ENCODE results near the gene C15orf39. TPM values are rescaled to one million over a fixed set of nuclear protein-coding genes. Genes with fewer than 3 reads are reported as not detected.

Gene C15orf39
- total RNA-seq, 1 donor = 8.1 TPM

GRCh38 chr15:75207618-75208500, 6.2 kb downstream of the C15orf39 start:
- no peak for TF ChIP-seq CTCF (IDR thresholded peaks at IDR 0.05; ENCODE audit: insufficient read depth, low read length)
- no peak for DNase-seq (ENCODE audit: low read depth)
- no peak overlapping the region for H3K4me3 ChIP-seq (ENCODE audit: low read depth, low read length)

- no peak for DNase-seq (ENCODE audit: low read depth)
- H3K4me3 ChIP-seq (ENCODE audit: low read depth, low read length) = no peak overlapping the region
- TF ChIP-seq CTCF (IDR thresholded peaks at IDR 0.05; ENCODE audit: insufficient read depth, low read length) = no peak
Measured at GRCh38 chr15:75208501-75209288, 7.0 kb downstream of the C15orf39 start.

GRCh38 chr15:75209289-75209676, 7.6 kb downstream of the C15orf39 start:
- H3K4me3 ChIP-seq (ENCODE audit: low read depth, low read length) = no peak overlapping the region
- no peak for DNase-seq (ENCODE audit: low read depth)
- no peak for TF ChIP-seq CTCF (IDR thresholded peaks at IDR 0.05; ENCODE audit: insufficient read depth, low read length)

- TF ChIP-seq CTCF (IDR thresholded peaks at IDR 0.05; ENCODE audit: insufficient read depth, low read length) = no peak
- DNase-seq (ENCODE audit: low read depth) = no peak
- no peak overlapping the region for H3K4me3 ChIP-seq (ENCODE audit: low read depth, low read length)
Measured at GRCh38 chr15:75210811-75211230, 9.1 kb downstream of the C15orf39 start.

- H3K4me3 ChIP-seq (ENCODE audit: low read depth, low read length) = no peak overlapping the region
- DNase-seq (ENCODE audit: low read depth) = no peak
- no peak for TF ChIP-seq CTCF (IDR thresholded peaks at IDR 0.05; ENCODE audit: insufficient read depth, low read length)
Measured at GRCh38 chr15:75211436-75212199, 9.9 kb downstream of the C15orf39 start.

GRCh38 chr15:75212200-75212858, 10.6 kb downstream of the C15orf39 start:
- DNase-seq (ENCODE audit: low read depth) = no peak
- no peak overlapping the region for H3K4me3 ChIP-seq (ENCODE audit: low read depth, low read length)
- TF ChIP-seq CTCF (IDR thresholded peaks at IDR 0.05; ENCODE audit: insufficient read depth, low read length) = no peak
